SK-N-SH (cell line): Measurements from ENCODE around the gene NPS. TPM values are rescaled to one million over a fixed set of nuclear protein-coding genes. Genes with fewer than 3 reads are reported as not detected.

Source experiments
- CTCF ChIA-PET: fragments of 300-600, 350-600 bp; formaldehyde crosslinking; extraction: SDS; loops from one replicate; lab custom pipeline; 2021; lab: Yijun Ruan, JAX
- POLR2A ChIA-PET: fragments of 350-600 bp; sonication (Branson Sonifier 250); formaldehyde crosslinking; extraction: SDS; loops from one replicate; lab custom pipeline; 2020; ENCODE audit warnings: antibody characterized with exemption, inconsistent platforms; lab: Yijun Ruan, JAX
- DNase-seq: peaks from one replicate; pipeline ENCODE4 v3.0.0; 2012
- H2AFZ ChIP-seq: fragments of 200-600 bp; sonication (generic); 2 replicates; pipeline ENCODE4 v1.8.1; 2016; ENCODE audit warnings: antibody characterized with exemption, mild to moderate bottlenecking, low read depth
- H3F3A ChIP-seq: fragments of 200-600 bp; sonication (generic); replicated peaks from 2 replicates; pipeline ENCODE3; 2016; ENCODE audit warnings: antibody characterized with exemption, mild to moderate bottlenecking; ENCODE audit not compliant: insufficient read depth
- H3K27ac ChIP-seq, 2 experiments: fragments of 200-500 bp in 1 of 2; fragments of 200-600 bp in 1 of 2; sonication (Bioruptor generic) in 1 of 2; sonication (generic), shearing (Covaris generic) in 1 of 2; 2 replicates each; pipeline versions ENCODE4 v1.5.1 to v1.6.1; 2014 to 2016; ENCODE audit warnings: low read depth in 2 of 2, inconsistent platforms in 1 of 2, low read length in 1 of 2, mild to moderate bottlenecking in 1 of 2, mixed read lengths in 1 of 2
- H3K27me3 ChIP-seq: fragments of 200-600 bp; sonication (generic), shearing (Covaris generic); 2 replicates; pipeline ENCODE4 v1.6.1; 2016; ENCODE audit warnings: mixed run types; ENCODE audit not compliant: insufficient read depth
- H3K36me3 ChIP-seq, 2 experiments: fragments of 200-500 bp in 1 of 2; fragments of 200-600 bp in 1 of 2; sonication (Bioruptor generic) in 1 of 2; sonication (generic) in 1 of 2; replicated peaks in 1 of 2; 2 replicates each; pipeline versions ENCODE3 to v1.5.1; 2014 to 2016; ENCODE audit warnings: low read length in 1 of 2, mild to moderate bottlenecking in 1 of 2; ENCODE audit not compliant: insufficient read depth in 2 of 2, control insufficient read depth in 1 of 2
- H3K4me1 ChIP-seq, 2 experiments: fragments of 200-500 bp in 1 of 2; fragments of 200-600 bp in 1 of 2; sonication (Bioruptor generic) in 1 of 2; sonication (generic), shearing (Covaris generic) in 1 of 2; 2 replicates each; pipeline versions ENCODE4 v1.5.1 to v1.6.1; 2014 to 2016; ENCODE audit warnings: low read depth in 1 of 2, low read length in 1 of 2, mixed run types in 1 of 2; ENCODE audit not compliant: insufficient read depth in 2 of 2, control insufficient read depth in 1 of 2
- H3K4me2 ChIP-seq: fragments of 200-600 bp; sonication (generic), shearing (Covaris generic); 2 replicates; pipeline ENCODE4 v1.6.1; 2017; ENCODE audit warnings: mixed run types
- H3K4me3 ChIP-seq, 2 experiments: fragments of 200-500 bp in 1 of 2; fragments of 200-600 bp in 1 of 2; sonication (Bioruptor generic) in 1 of 2; sonication (generic), shearing (Covaris generic) in 1 of 2; 2 replicates each; pipeline versions ENCODE4 v1.5.1 to v1.8.1; 2014 to 2016; ENCODE audit warnings: low read depth in 2 of 2, inconsistent platforms in 1 of 2, low read length in 1 of 2, mild to moderate bottlenecking in 1 of 2, mixed read lengths in 1 of 2, moderate library complexity in 1 of 2
- H3K79me2 ChIP-seq: fragments of 200-600 bp; sonication (generic); 2 replicates; pipeline ENCODE4 v1.8.1; 2017; ENCODE audit warnings: mild to moderate bottlenecking; ENCODE audit not compliant: insufficient read depth
- H3K9ac ChIP-seq: fragments of 200-600 bp; sonication (generic); 2 replicates; pipeline ENCODE4 v1.6.1; 2017; ENCODE audit warnings: mixed run types
- H3K9me2 ChIP-seq: fragments of 200-600 bp; sonication (generic); 2 replicates; pipeline ENCODE4 v1.6.1; 2017; ENCODE audit warnings: mixed run types
- H3K9me3 ChIP-seq: fragments of 200-600 bp; sonication (generic); 2 replicates; pipeline ENCODE4 v1.6.1; 2017; ENCODE audit warnings: mixed run types, mild to moderate bottlenecking, moderate library complexity
- H4K20me1 ChIP-seq: fragments of 200-600 bp; sonication (generic); 2 replicates; pipeline ENCODE4 v1.6.1; 2017; ENCODE audit warnings: mild to moderate bottlenecking, mixed run types; ENCODE audit not compliant: insufficient read depth
- EZH2phosphoT487 ChIP-seq: fragments of 200-600 bp; sonication (generic); IDR thresholded peaks from 2 replicates; pipeline ENCODE4 v1.6.1; 2017; ENCODE audit warnings: low read depth, mixed run types, mild to moderate bottlenecking, antibody characterized with exemption, moderate library complexity, borderline replicate concordance
- FOXJ3 ChIP-seq: sonication (generic); formaldehyde crosslinking; IDR thresholded peaks from 2 replicates; pipeline ENCODE4 v1.5.1; 2020; ENCODE audit warnings: mild to moderate bottlenecking, missing genetic modification reagents
- FOXM1 ChIP-seq: IDR thresholded peaks from 2 replicates; pipeline ENCODE4 v1.4.0; 2012; ENCODE audit warnings: low read depth, mild to moderate bottlenecking
- GABPA ChIP-seq: IDR thresholded peaks from 2 replicates; pipeline ENCODE4 v1.4.0; 2012; ENCODE audit warnings: low read depth, mild to moderate bottlenecking
- MAX ChIP-seq: IDR thresholded peaks from 2 replicates; pipeline ENCODE4 v1.4.0; 2012; ENCODE audit warnings: low read depth
- NFIC ChIP-seq: IDR thresholded peaks from 2 replicates; pipeline ENCODE4 v1.4.0; 2012; ENCODE audit warnings: borderline replicate concordance
- NRF1 ChIP-seq: IDR thresholded peaks from 2 replicates; pipeline ENCODE4 v1.6.1; 2012; ENCODE audit warnings: low read depth, mild to moderate bottlenecking, low read length
- POLR2AphosphoS5 ChIP-seq: IDR thresholded peaks from 2 replicates; pipeline ENCODE4 v1.6.1; 2012; ENCODE audit warnings: low read depth, low read length
- RAD21 ChIP-seq: IDR thresholded peaks from 2 replicates; pipeline ENCODE4 v1.6.1; 2012; ENCODE audit warnings: mild to moderate bottlenecking, low read length
- REST ChIP-seq: IDR thresholded peaks from 2 replicates; pipeline ENCODE4 v1.6.1; 2012; ENCODE audit warnings: mild to moderate bottlenecking, low read depth, low read length, moderate library complexity
- RXRA ChIP-seq: IDR thresholded peaks from 2 replicates; pipeline ENCODE4 v1.4.0; 2012; ENCODE audit warnings: low read depth, mild to moderate bottlenecking, borderline replicate concordance
- SMC3 ChIP-seq: IDR thresholded peaks from 2 replicates; pipeline ENCODE4 v1.6.1; 2012; ENCODE audit warnings: low read depth, low read length, improper control_type of control experiment
- WGBS: methylation state at CpG from one replicate; pipeline ENCODE4 v1.1.6; 2017; ENCODE audit warnings: low lambda C conversion rate; 5-methylcytosine and 5-hydroxymethylcytosine counted together
- polyA plus RNA-seq, 3 experiments: library from polyadenylated mRNA; depleted of rRNA; stranded (reverse); fragments of >200 nt; gene quantifications; 2 replicates each; pipeline ENCODE4 v1.2.3, GENCODE V29; 2012
- TF ChIP-seq, protein P1 (sequence below): IDR thresholded peaks from 2 replicates; pipeline ENCODE4 v1.4.0; 2012; ENCODE audit warnings: low read depth, borderline replicate concordance

NPS gene
- polyA plus RNA-seq, 1 of the 3 experiments (the other 2 are of a cell fraction) = not detected

- TF ChIP-seq, protein P1, sequence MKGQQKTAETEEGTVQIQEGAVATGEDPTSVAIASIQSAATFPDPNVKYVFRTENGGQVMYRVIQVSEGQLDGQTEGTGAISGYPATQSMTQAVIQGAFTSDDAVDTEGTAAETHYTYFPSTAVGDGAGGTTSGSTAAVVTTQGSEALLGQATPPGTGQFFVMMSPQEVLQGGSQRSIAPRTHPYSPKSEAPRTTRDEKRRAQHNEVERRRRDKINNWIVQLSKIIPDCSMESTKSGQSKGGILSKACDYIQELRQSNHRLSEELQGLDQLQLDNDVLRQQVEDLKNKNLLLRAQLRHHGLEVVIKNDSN = no peak
- TF ChIP-seq POLR2AphosphoS5 (no peak), FOXM1 (no peak), SMC3 (no peak), MAX (no peak), EZH2phosphoT487 (no peak), FOXJ3 (CRISPR knock-in tag) (no peak), NRF1 (no peak), RXRA (no peak), RAD21 (no peak), NFIC (no peak), GABPA (no peak), REST (no peak)
These were observed 27.6 kb downstream of the NPS start for GRCh38 chr10:127576740-127577161.

More at GRCh38 chr10:127576740-127577161, 27.6 kb downstream of the NPS start:
- H3K9me3 ChIP-seq = no peaks in the 10 kb centered on the region
- H3K4me1 ChIP-seq = no peaks in the 10 kb centered on the region
- H4K20me1 ChIP-seq = no peaks in the 10 kb centered on the region
- H3K9ac ChIP-seq = no peak overlapping the region
- CTCF ChIA-PET = interaction anchor here (0.8 to 2.1 kb wide), 6 partner anchors 9 to 818 kb away, joined by 3 to 8 read pairs (median 4); no protein-coding TSS in a partner anchor
- no peak for DNase-seq
- no peak overlapping the region for H3K4me2 ChIP-seq
- H3K79me2 ChIP-seq = no peaks in the 10 kb centered on the region
- H2AFZ ChIP-seq = no peak overlapping the region
- H3K4me3 ChIP-seq = no peak overlapping the region
- H3K36me3 ChIP-seq = no peaks in the 10 kb centered on the region
- no peak overlapping the region for H3K27ac ChIP-seq
- no peaks in the 10 kb centered on the region for H3K27me3 ChIP-seq
- no peaks in the 10 kb centered on the region for H3K9me2 ChIP-seq
- H3F3A ChIP-seq = no peaks in the 10 kb centered on the region
- WGBS = 15% methylated on average over 6 of the region's 6 CpGs
- POLR2A ChIA-PET = no interaction called here
